GM12878 (cell line): Measurements from ENCODE around the gene RAD23B.

Experiments
- DPF2 ChIP-seq: fragments of 450-650 bp; IDR thresholded peaks from 2 replicates; pipeline ENCODE4 v1.6.1; 2017; ENCODE audit warnings: mild to moderate bottlenecking
- EZH2 ChIP-seq: IDR thresholded peaks from 2 replicates; pipeline ENCODE4 v1.6.1; 2012; ENCODE audit warnings: low read depth, mild to moderate bottlenecking, control low read depth, inconsistent platforms, low read length, borderline replicate concordance; ENCODE audit not compliant: control insufficient read depth
- NBN ChIP-seq: fragments of 450-650 bp; IDR thresholded peaks from 2 replicates; pipeline ENCODE4 v1.6.1; 2016
- POLR2A ChIP-seq: IDR thresholded peaks from 2 replicates; pipeline ENCODE4 v1.6.1; 2011; ENCODE audit warnings: low read depth, mild to moderate bottlenecking, low read length
- RAD21 ChIP-seq: IDR thresholded peaks from 2 replicates; pipeline ENCODE4 v1.6.1; 2011; ENCODE audit warnings: mild to moderate bottlenecking, low read depth, low read length, moderate library complexity; ENCODE audit not compliant: insufficient read depth
- RCOR1 ChIP-seq: conservative IDR thresholded peaks from 2 replicates; pipeline ENCODE4 v1.6.1; 2012; ENCODE audit warnings: low read depth, low read length, improper control_type of control experiment
- SPI1 ChIP-seq: IDR thresholded peaks from 2 replicates; pipeline ENCODE4 v1.6.1; 2011; ENCODE audit warnings: low read depth, mild to moderate bottlenecking, low read length, moderate library complexity, borderline replicate concordance; ENCODE audit not compliant: insufficient read depth
- TCF7 ChIP-seq: IDR thresholded peaks from 2 replicates; pipeline ENCODE4 v1.6.1; 2014; ENCODE audit warnings: antibody characterized with exemption, borderline replicate concordance
- ZZZ3 ChIP-seq: IDR thresholded peaks from 2 replicates; pipeline ENCODE4 v1.6.1; 2011; ENCODE audit warnings: low read depth; ENCODE audit not compliant: control insufficient read depth, insufficient read length
- TF ChIP-seq, protein P1 (sequence below), 3 experiments: IDR thresholded peaks in 2 of 3; conservative IDR thresholded peaks in 1 of 3; 2 replicates each; pipeline ENCODE4 v1.5.1; 2011; ENCODE audit warnings: low read depth in 3 of 3, low read length in 3 of 3, mild to moderate bottlenecking in 3 of 3, control low read depth in 2 of 3, moderate library complexity in 2 of 3, inconsistent platforms in 1 of 3, mixed read lengths in 1 of 3; ENCODE audit not compliant: control insufficient read depth in 2 of 3, insufficient read depth in 1 of 3; ENCODE audit errors: extremely low read depth in 1 of 3

DNA sequence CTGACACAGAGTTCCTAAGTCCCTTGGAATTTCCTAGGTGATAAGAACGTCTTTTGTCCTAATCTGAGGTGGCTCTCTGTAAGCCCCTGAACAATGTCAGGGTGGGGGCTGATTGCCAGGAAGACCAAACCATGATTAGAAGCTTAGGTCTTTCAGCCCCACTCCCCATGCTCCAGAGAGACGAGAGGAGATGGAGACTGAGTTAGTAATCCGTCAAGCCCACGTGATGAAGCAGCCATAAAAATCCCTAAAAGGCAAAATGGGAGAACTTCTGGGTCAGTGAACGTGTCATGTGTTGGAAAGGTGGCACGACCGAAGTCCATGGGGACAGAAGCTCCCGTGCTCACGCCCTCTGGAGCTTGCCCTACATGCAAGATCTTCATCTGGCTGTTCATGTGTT, 85.6 kb downstream of the RAD23B start:
- TF ChIP-seq, protein P1, sequence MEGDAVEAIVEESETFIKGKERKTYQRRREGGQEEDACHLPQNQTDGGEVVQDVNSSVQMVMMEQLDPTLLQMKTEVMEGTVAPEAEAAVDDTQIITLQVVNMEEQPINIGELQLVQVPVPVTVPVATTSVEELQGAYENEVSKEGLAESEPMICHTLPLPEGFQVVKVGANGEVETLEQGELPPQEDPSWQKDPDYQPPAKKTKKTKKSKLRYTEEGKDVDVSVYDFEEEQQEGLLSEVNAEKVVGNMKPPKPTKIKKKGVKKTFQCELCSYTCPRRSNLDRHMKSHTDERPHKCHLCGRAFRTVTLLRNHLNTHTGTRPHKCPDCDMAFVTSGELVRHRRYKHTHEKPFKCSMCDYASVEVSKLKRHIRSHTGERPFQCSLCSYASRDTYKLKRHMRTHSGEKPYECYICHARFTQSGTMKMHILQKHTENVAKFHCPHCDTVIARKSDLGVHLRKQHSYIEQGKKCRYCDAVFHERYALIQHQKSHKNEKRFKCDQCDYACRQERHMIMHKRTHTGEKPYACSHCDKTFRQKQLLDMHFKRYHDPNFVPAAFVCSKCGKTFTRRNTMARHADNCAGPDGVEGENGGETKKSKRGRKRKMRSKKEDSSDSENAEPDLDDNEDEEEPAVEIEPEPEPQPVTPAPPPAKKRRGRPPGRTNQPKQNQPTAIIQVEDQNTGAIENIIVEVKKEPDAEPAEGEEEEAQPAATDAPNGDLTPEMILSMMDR (IDR thresholded peaks at IDR 0.05 in 2 of 3, conservative IDR thresholded peaks at IDR 0.05 in 1 of 3; ENCODE audit: control insufficient read depth in 2 of 3, extremely low read depth in 1 of 3, insufficient read depth in 1 of 3, low read depth in 3 of 3, low read length in 3 of 3), result no peak
- no peak for TF ChIP-seq DPF2
- TF ChIP-seq POLR2A, result no peak
- TF ChIP-seq ZZZ3, result no peak
- TF ChIP-seq RAD21, result no peak
- no peak for TF ChIP-seq SPI1
- no peak for TF ChIP-seq EZH2
- no peak for TF ChIP-seq RCOR1
- TF ChIP-seq TCF7, result no peak
- TF ChIP-seq NBN, result no peak
